K562 (cell line): ENCODE measurements around the gene SCFD2. TPM values are rescaled to one million over a fixed set of nuclear protein-coding genes. Genes with fewer than 3 reads are reported as not detected.
A peak's percentile ranks its signal among the peaks of the same experiment; 100 is the strongest.

Experiments used
- ATAC-seq: fragments of 200-7000 bp; cut with Tn5 transposase; 3 replicates; pipeline ENCODE4 v1.9.1; 2020; ENCODE audit warnings: moderate library complexity
- BruUV-seq: library from RNA; stranded (reverse); fragments of 400-500 nt; replicated peaks from 2 replicates; lab custom pipeline; 2021; lab: Mats Ljungman, UMichigan
- CTCF ChIA-PET: fragments of 300-600 bp; formaldehyde crosslinking; extraction: SDS; loops from one replicate; lab custom pipeline; 2021; ENCODE audit warnings: low intra/inter-chr PET ratio; lab: Yijun Ruan, JAX
- POLR2A ChIA-PET: fragments of 300-600, 350-650 bp; sonication (Branson Sonifier 250); formaldehyde crosslinking; extraction: SDS; loops from one replicate; lab custom pipeline; 2021; ENCODE audit warnings: antibody characterized with exemption, inconsistent platforms; lab: Yijun Ruan, JAX
- DNase-seq, 4 experiments: peaks; one replicate each; pipeline versions ENCODE4 v3.0.0 to v3.0.0-alpha.2; 2011 to 2018; ENCODE audit warnings: low spot score in 3 of 4, mixed read lengths in 3 of 4; ENCODE audit errors: extremely low read depth in 1 of 4
- FAIRE-seq: peaks from 2 replicates; lab custom pipeline; 2011; peaks lifted over from hg19 to GRCh38; lab: Jason Lieb, UNC
- H2AFZ ChIP-seq: 2 replicates; pipeline ENCODE4 v1.6.0; 2011; ENCODE audit warnings: low read depth, low read length, control low read depth, inconsistent platforms
- H3K27ac ChIP-seq: fragments of 200-600 bp; 3 replicates; pipeline ENCODE4 v1.8.0; 2011; ENCODE audit warnings: low read depth, mild to moderate bottlenecking, control low read depth, inconsistent platforms, low read length, moderate library complexity, mixed read lengths; ENCODE audit errors: extremely low read depth
- H3K27me3 ChIP-seq, 2 experiments: fragments of 300-600 bp in 1 of 2; 2 replicates in 1 of 2; 3 replicates in 1 of 2; pipeline versions ENCODE4 v1.6.0 to v1.8.0; 2011; ENCODE audit warnings: inconsistent platforms in 2 of 2, low read length in 2 of 2, mild to moderate bottlenecking in 1 of 2, mixed read lengths in 1 of 2, moderate library complexity in 1 of 2; ENCODE audit not compliant: control insufficient read depth in 2 of 2, insufficient read depth in 2 of 2
- H3K36me3 ChIP-seq: fragments of 300-600 bp; 3 replicates; pipeline ENCODE4 v1.8.0; 2011; ENCODE audit warnings: mild to moderate bottlenecking, low read length, inconsistent platforms; ENCODE audit not compliant: control insufficient read depth, insufficient read depth
- H3K4me1 ChIP-seq, 2 experiments: fragments of 200-600 bp in 1 of 2; replicated peaks in 1 of 2; 2 replicates in 1 of 2; 3 replicates in 1 of 2; pipeline versions ENCODE4 v1.5.1 to v1.8.0; 2011; ENCODE audit warnings: inconsistent platforms in 2 of 2, low read length in 2 of 2, mild to moderate bottlenecking in 1 of 2, mixed read lengths in 1 of 2, moderate library complexity in 1 of 2; ENCODE audit not compliant: control insufficient read depth in 2 of 2, insufficient read depth in 2 of 2
- H3K4me2 ChIP-seq: 2 replicates; pipeline ENCODE4 v1.6.1; 2011; ENCODE audit warnings: low read length, control low read depth, inconsistent platforms, mixed read lengths; ENCODE audit not compliant: insufficient read depth
- H3K4me3 ChIP-seq: fragments of 200-600 bp; sonication (generic), shearing (Covaris generic); 2 replicates; pipeline ENCODE4 v1.5.1; 2016; ENCODE audit warnings: control low read depth, inconsistent platforms
- H3K79me2 ChIP-seq: fragments of 200-600 bp; 3 replicates; pipeline ENCODE4 v1.8.0; 2011; ENCODE audit warnings: low read length, inconsistent platforms; ENCODE audit not compliant: control insufficient read depth, insufficient read depth
- H3K9ac ChIP-seq, 2 experiments: 2 replicates each; pipeline versions ENCODE4 v1.6.0 to v1.6.1; 2011; ENCODE audit warnings: low read depth in 2 of 2, low read length in 2 of 2, control low read depth in 1 of 2, inconsistent platforms in 1 of 2, mild to moderate bottlenecking in 1 of 2, mixed read lengths in 1 of 2; ENCODE audit not compliant: insufficient read depth in 1 of 2
- H3K9me1 ChIP-seq: one replicate; pipeline ENCODE4 v1.6.0; 2011; ENCODE audit warnings: inconsistent platforms, mild to moderate bottlenecking, low read length, moderate library complexity; ENCODE audit not compliant: control insufficient read depth, insufficient read depth
- H3K9me3 ChIP-seq: replicated peaks from 2 replicates; pipeline ENCODE4 v1.5.1; 2011; ENCODE audit warnings: low read depth, low read length, inconsistent platforms; ENCODE audit not compliant: control insufficient read depth, insufficient read depth
- H4K20me1 ChIP-seq: replicated peaks from 2 replicates; pipeline ENCODE4 v1.6.1; 2011; ENCODE audit warnings: low read length, inconsistent platforms, mixed read lengths; ENCODE audit not compliant: control insufficient read depth, insufficient read depth
- CEBPB ChIP-seq: fragments of 450-650 bp; IDR thresholded peaks from 2 replicates; pipeline ENCODE4 v1.6.1; 2016; ENCODE audit warnings: missing genetic modification characterization, missing compliant biosample characterization
- CEBPG ChIP-seq, 3 experiments: fragments of 200-800 bp in 1 of 3; sonication (Bioruptor generic) in 1 of 3; sonication (generic) in 1 of 3; formaldehyde crosslinking in 1 of 3; IDR thresholded peaks in 2 of 3; conservative IDR thresholded peaks in 1 of 3; 2 replicates each; pipeline versions ENCODE4 v1.6.1 to v1.8.0; 2016 to 2022; ENCODE audit warnings: missing compliant biosample characterization in 2 of 3, missing genetic modification characterization in 2 of 3, mild to moderate bottlenecking in 1 of 3, missing genetic modification reagents in 1 of 3
- WGBS: fragments of 100-300 bp; shearing (Covaris generic); methylation state at CpG from one replicate; pipeline ENCODE4 v1.1.6; 2016; ENCODE audit warnings: low coverage, mixed read lengths; ENCODE audit not compliant: insufficient coverage; ENCODE audit errors: missing lambda C conversion rate; 5-methylcytosine and 5-hydroxymethylcytosine counted together
- in situ Hi-C: fragments of 300-500 bp; cut with MboI; formaldehyde crosslinking; loops from 4 replicates; pipeline ENCODE4 v1.15.0; 2018; ENCODE audit warnings: inconsistent platforms, mixed read lengths
- intact Hi-C: fragments of 100-400 bp; cut with micrococcal nuclease; formaldehyde crosslinking; loops from 2 replicates; pipeline ENCODE4 v1.14.2; 2022
- polyA plus RNA-seq, 8 experiments: library from polyadenylated mRNA; depleted of rRNA in 4 of 8; stranded (reverse) in 5 of 8; unstranded in 3 of 8; fragments of >200 nt; fragmentation: Nextera tagmentation in 2 of 8; fragmentation: Illumina TruSeq in 1 of 8; extraction: Ambion mirVana in 2 of 8; extraction: Trizol in 1 of 8; gene quantifications; 2 replicates each; pipeline versions ENCODE4 v1.2.1 to v1.2.3, GENCODE V29; 2011 to 2014; ENCODE audit warnings: inconsistent platforms in 1 of 8, missing spikeins in 1 of 8
- total RNA-seq, 7 experiments: library from RNA; depleted of rRNA in 6 of 7; stranded (reverse); fragments of >200 nt in 6 of 7; fragmentation: Illumina TruSeq in 2 of 7; extraction: Trizol in 2 of 7; gene quantifications; 2 replicates each; pipeline versions ENCODE4 v1.2.1 to v1.2.3, GENCODE V29; 2011 to 2021; ENCODE audit warnings: low replicate concordance in 1 of 7
- TF ChIP-seq, protein P1 (sequence below): fragments of 200-800 bp; sonication (Bioruptor generic); IDR thresholded peaks from 2 replicates; pipeline ENCODE4 v1.6.1; 2016; ENCODE audit warnings: missing genetic modification characterization, missing compliant biosample characterization

Gene SCFD2
- total and polyA plus RNA-seq, 9 of the 15 experiments (the other 6 are each of a cell fraction or from before 2014, with no cell fraction given): 5.7 to 30.3 (median 22.8) TPM

DNA sequence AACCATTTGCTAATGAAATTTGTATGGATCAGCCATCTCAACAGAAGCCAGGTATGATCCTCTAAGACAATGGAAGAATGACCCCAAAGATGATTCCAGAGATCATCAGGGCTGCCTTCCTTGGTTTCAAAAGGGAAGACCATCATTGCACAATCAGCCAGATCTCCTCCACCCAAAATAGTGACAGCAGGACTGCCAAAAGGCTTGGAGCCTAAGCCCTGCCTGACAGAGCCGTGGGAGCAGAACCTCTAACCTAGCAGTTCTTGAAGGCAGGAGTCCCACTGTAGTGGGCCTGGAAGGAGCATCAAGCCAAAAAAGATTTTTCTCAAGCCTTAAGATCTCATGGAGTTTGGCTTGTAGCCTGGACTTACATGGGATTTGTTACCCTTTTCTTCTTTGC, 277.7 kb downstream of the SCFD2 start:
- 54% methylated on average over 1 of the region's 1 CpG for WGBS
- no peaks in the 10 kb centered on the region for H3K27me3 ChIP-seq
- H3K4me2 ChIP-seq: no peak overlapping the region
- ATAC-seq (no peak), FAIRE-seq (no peak), DNase-seq (no peak)
- POLR2A ChIA-PET: no interaction called here
- CTCF ChIA-PET: no interaction called here
- H3K9me3 ChIP-seq: peaks cover 3% of the 10 kb centered on the region; the same call in 1 of the 2 replicates
- TF ChIP-seq, protein P1, sequence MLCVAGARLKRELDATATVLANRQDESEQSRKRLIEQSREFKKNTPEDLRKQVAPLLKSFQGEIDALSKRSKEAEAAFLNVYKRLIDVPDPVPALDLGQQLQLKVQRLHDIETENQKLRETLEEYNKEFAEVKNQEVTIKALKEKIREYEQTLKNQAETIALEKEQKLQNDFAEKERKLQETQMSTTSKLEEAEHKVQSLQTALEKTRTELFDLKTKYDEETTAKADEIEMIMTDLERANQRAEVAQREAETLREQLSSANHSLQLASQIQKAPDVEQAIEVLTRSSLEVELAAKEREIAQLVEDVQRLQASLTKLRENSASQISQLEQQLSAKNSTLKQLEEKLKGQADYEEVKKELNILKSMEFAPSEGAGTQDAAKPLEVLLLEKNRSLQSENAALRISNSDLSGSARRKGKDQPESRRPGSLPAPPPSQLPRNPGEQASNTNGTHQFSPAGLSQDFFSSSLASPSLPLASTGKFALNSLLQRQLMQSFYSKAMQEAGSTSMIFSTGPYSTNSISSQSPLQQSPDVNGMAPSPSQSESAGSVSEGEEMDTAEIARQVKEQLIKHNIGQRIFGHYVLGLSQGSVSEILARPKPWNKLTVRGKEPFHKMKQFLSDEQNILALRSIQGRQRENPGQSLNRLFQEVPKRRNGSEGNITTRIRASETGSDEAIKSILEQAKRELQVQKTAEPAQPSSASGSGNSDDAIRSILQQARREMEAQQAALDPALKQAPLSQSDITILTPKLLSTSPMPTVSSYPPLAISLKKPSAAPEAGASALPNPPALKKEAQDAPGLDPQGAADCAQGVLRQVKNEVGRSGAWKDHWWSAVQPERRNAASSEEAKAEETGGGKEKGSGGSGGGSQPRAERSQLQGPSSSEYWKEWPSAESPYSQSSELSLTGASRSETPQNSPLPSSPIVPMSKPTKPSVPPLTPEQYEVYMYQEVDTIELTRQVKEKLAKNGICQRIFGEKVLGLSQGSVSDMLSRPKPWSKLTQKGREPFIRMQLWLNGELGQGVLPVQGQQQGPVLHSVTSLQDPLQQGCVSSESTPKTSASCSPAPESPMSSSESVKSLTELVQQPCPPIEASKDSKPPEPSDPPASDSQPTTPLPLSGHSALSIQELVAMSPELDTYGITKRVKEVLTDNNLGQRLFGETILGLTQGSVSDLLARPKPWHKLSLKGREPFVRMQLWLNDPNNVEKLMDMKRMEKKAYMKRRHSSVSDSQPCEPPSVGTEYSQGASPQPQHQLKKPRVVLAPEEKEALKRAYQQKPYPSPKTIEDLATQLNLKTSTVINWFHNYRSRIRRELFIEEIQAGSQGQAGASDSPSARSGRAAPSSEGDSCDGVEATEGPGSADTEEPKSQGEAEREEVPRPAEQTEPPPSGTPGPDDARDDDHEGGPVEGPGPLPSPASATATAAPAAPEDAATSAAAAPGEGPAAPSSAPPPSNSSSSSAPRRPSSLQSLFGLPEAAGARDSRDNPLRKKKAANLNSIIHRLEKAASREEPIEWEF (CRISPR knock-in tag): no peak
- TF ChIP-seq CEBPG (CRISPR knock-in tag; IDR thresholded peaks at IDR 0.05): no peak
- TF ChIP-seq CEBPG (tag; conservative IDR thresholded peaks at IDR 0.05 in 1 of 2, IDR thresholded peaks at IDR 0.05 in 1 of 2): 0 out of 4 replicates have a peak, but pooled peaks have one; percentile 6 to 15
- peak; percentile 28 for TF ChIP-seq CEBPB (tag)
- H3K9me1 ChIP-seq: no peaks in the 10 kb centered on the region
- H3K4me3 ChIP-seq: no peak overlapping the region
- intact Hi-C loops: no loop called here
- in situ Hi-C loops: no loop called here
- no peak overlapping the region for H3K9ac ChIP-seq
- no peak overlapping the region for H2AFZ ChIP-seq
- no peaks in the 10 kb centered on the region for H3K79me2 ChIP-seq
- H3K36me3 ChIP-seq: no peaks in the 10 kb centered on the region
- no TSS peak for BruUV-seq
- no peak overlapping the region for H3K27ac ChIP-seq
- H4K20me1 ChIP-seq: no peaks in the 10 kb centered on the region
- H3K4me1 ChIP-seq: no peaks in the 10 kb centered on the region
